PC-3 (cell line): ENCODE measurements around the gene SAMD5.

Source experiments
- CTCF ChIP-seq: fragments of 300-600 bp; sonication (generic); conservative IDR thresholded peaks from 2 replicates; pipeline ENCODE4 v1.5.1; 2017; ENCODE audit warnings: antibody characterized with exemption, low read depth, mild to moderate bottlenecking, low read length
- EZH2 ChIP-seq: fragments of 300-600 bp; sonication (generic); IDR thresholded peaks from one replicate; pipeline ENCODE4 v1.6.1; 2017; ENCODE audit warnings: antibody characterized with exemption, mild to moderate bottlenecking, low read length; ENCODE audit not compliant: unreplicated experiment

- no peak for TF ChIP-seq CTCF
- no peak for TF ChIP-seq EZH2
These were observed 1.4 kb downstream of the SAMD5 start for GRCh38 chr6:147509891-147510290.
